ENCODE data around the gene MRRF. TPM values are rescaled to one million over a fixed set of nuclear protein-coding genes. Genes with fewer than 3 reads are reported as not detected.

The MRRF gene
- total RNA-seq, 2 experiments from 2014 or later = 69.8 to 76.0 TPM

GRCh38 chr9:122370869-122371755 lies 106.4 kb downstream of the MRRF start, which contains the start of gene PTGS1:
Gene PTGS1, plus strand, starts transcription at chr9:122371024. Its CDS starts 61 bp downstream, at chr9:122371085.
- ATAC-seq (peak; percentile 51), DNase-seq (peak; percentile 26)
- Mint-ChIP-seq H3K27me3 (peaks cover 23% of the 10 kb centered on the region), H3K27ac (no peak within 1 kb of the TSS), H3K4me3 (peak within 1 kb of the TSS; percentile 26), H3K36me3 (ENCODE audit: low read depth) (no peaks in the 10 kb centered on the region), H3K9me3 (peaks cover 4% of the 10 kb centered on the region), H3K4me1 (ENCODE audit: low read depth) (peaks cover 7% of the 10 kb centered on the region)
- intact Hi-C loops (cut with micrococcal nuclease) = loop anchor here (10.0 kb wide), 1 partner anchor 84 kb away; no protein-coding TSS in a partner anchor
- CTCF ChIA-PET = interaction anchor here (1.5 kb wide), 1 partner anchor 21 kb away, joined by 4 read pairs; no protein-coding TSS in a partner anchor
- no peak for TF ChIP-seq CTCF (IDR thresholded peaks at IDR 0.05)
- POLR2A ChIA-PET = no interaction called here

DNA sequence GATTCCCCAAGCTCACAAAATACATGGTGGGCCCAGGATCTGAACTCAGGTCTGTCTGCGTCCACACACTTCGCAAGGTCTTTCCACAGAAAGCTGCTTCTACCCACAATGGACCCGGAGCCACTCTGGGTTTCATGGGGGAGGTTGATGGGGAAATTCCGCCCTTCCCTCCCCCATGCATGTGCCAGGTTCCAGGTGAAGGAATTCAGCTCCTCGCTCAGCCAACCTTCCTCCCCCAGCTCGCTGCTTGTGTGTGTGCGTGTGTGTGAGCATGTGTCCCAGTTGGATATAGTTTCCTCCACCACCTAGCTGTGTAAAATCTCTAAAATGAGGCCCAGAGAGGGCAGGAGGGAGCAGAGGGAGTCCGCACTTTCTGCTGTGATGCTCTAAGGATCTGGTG lies 107.2 kb downstream of the MRRF start:
- H3K9me3 Mint-ChIP-seq = peaks cover 4% of the 10 kb centered on the region
- no peaks in the 10 kb centered on the region for H3K36me3 Mint-ChIP-seq (ENCODE audit: low read depth)
- DNase-seq = no peak
- CTCF ChIA-PET = interaction anchor here (1.1 kb wide), 1 partner anchor 273 kb away, joined by 4 read pairs; no protein-coding TSS in a partner anchor
- H3K4me1 Mint-ChIP-seq (ENCODE audit: low read depth) = peaks cover 7% of the 10 kb centered on the region
- no peak for ATAC-seq
- H3K27ac Mint-ChIP-seq = no peak overlapping the region
- no peak overlapping the region for H3K4me3 Mint-ChIP-seq
- peaks cover 23% of the 10 kb centered on the region for H3K27me3 Mint-ChIP-seq
- TF ChIP-seq CTCF (IDR thresholded peaks at IDR 0.05) = no peak
- POLR2A ChIA-PET = no interaction called here
- intact Hi-C loops (cut with micrococcal nuclease) = loop anchor here (10.0 kb wide), 1 partner anchor 83 kb away; no protein-coding TSS in a partner anchor

DNA sequence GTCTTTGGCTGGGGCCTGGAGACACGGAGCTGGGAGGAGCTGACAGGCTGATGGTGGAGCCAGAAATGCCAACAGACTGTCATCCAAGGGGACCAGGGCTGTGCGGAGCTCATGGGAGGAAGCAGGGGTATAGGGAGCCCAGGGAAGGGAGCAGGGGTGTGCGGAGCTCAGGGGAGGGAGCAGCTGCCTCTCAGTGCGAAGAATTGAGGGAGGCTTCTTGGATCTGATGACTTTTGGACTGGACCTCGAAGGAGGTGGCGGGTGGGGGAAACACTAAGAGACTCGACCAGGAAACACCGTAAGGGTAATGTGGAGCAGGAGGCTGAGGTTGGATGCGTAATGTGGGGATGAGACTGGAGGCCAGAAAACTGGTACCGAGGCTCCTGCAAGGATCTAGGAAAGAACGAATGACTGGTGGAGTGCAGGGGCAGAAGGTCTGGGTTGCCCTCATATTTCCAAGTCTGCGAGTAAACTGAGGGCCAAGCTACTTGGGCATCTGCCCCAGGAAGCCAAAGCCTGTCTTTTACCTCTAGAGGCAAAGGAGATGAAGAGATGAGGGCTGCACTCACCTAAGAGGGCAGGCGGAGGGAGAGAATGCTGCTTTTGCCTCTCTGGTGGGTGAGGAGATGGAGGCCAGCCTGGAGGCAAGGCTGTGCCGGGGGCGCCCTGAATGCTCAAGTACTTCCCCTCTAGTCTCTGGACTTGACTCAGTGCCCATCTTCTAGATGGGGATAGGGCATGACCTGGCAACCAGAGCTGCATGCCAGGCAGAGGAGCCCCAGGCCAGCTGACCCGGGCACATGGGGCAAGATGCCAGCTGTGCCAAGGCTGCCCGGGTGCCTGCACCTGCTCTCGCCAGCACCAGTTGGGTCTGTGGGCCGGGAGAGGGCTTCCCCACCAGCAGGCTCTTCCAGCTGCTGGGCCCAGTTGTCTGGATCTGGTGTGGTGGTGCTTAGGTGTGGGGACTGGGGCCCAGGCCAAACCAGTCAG lies 108.5 kb downstream of the MRRF start:
- no peaks in the 10 kb centered on the region for H3K36me3 Mint-ChIP-seq (ENCODE audit: low read depth)
- peaks cover 7% of the 10 kb centered on the region for H3K4me1 Mint-ChIP-seq (ENCODE audit: low read depth)
- no peak for ATAC-seq
- H3K27ac Mint-ChIP-seq = no peak overlapping the region
- no peak overlapping the region for H3K4me3 Mint-ChIP-seq
- intact Hi-C loops (cut with micrococcal nuclease) = loop anchor here (10.0 kb wide), 1 partner anchor 82 kb away; no protein-coding TSS in a partner anchor
- no peak for TF ChIP-seq CTCF (IDR thresholded peaks at IDR 0.05)
- H3K9me3 Mint-ChIP-seq = peaks cover 4% of the 10 kb centered on the region
- H3K27me3 Mint-ChIP-seq = peaks cover 27% of the 10 kb centered on the region
- ChIA-PET CTCF (interaction anchor here (1.1 kb wide), 1 partner anchor 275 kb away, joined by 4 read pairs; no protein-coding TSS in a partner anchor), POLR2A (no interaction called here)
- DNase-seq = no peak

GRCh38 chr9:122374885-122375420 lies 110.3 kb downstream of the MRRF start:
- CTCF ChIA-PET = no interaction called here
- ATAC-seq (no peak), DNase-seq (no peak)
- H3K27me3 Mint-ChIP-seq = peaks cover 23% of the 10 kb centered on the region
- intact Hi-C loops (cut with micrococcal nuclease) = loop anchor here (10.0 kb wide), 1 partner anchor 80 kb away; no protein-coding TSS in a partner anchor
- peaks cover 9% of the 10 kb centered on the region for H3K9me3 Mint-ChIP-seq
- no peak overlapping the region for H3K27ac Mint-ChIP-seq
- POLR2A ChIA-PET = no interaction called here
- H3K36me3 Mint-ChIP-seq (ENCODE audit: low read depth) = no peaks in the 10 kb centered on the region
- H3K4me3 Mint-ChIP-seq = no peak overlapping the region
- H3K4me1 Mint-ChIP-seq (ENCODE audit: low read depth) = peaks cover 7% of the 10 kb centered on the region
- TF ChIP-seq CTCF (IDR thresholded peaks at IDR 0.05) = no peak

Measured in activated CD8-positive, alpha-beta T cell treated with anti-CD3 and anti-CD28 coated beads for 36 hours (primary cell).